ENCODE data around the gene LRFN4.

The LRFN4 gene

DNA sequence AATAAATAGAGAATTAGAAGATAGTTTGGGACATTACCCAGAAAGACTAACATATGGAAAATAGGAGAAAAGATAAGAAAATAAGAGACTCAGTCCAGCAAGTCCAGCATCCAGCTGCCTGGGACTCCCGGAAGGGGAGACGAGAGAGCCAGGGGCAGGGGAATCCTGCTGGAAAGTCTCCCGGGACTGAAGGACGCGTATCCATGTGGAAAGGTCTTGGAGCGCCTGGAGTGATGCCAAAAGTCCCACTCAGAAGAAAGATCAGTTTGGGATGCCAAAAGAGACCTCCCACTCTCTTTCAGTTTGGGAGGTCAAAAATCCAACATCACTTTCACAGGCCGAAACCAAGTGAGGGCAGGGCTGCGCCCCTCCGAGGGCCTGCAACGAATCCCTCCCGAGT, 30.7 kb downstream of the LRFN4 start:
- no peak for DNase-seq (ENCODE audit: extremely low read depth in 1 of 2, low read depth in 1 of 2)

DNA sequence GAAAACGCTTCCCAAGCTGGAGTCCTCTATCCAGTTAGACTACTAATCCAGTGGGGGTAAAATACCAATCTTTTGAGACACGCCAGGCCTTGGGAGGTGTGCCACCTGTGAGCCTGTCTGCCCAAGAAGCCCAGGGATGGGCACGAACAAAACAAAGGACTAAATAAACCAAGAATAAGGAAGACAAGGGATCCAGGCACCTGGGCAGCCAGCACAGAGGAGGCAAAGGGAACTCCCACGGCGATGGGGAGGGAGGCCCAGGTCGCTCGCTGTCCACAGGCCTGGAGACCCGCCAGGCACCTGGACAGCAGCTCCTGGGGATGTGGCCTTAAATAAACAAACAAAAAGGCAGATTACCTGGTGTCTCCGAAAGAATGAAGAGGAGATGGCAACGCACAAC, 31.4 kb downstream of the LRFN4 start:
- no peak for DNase-seq (ENCODE audit: extremely low read depth in 1 of 2, low read depth in 1 of 2)

DNA sequence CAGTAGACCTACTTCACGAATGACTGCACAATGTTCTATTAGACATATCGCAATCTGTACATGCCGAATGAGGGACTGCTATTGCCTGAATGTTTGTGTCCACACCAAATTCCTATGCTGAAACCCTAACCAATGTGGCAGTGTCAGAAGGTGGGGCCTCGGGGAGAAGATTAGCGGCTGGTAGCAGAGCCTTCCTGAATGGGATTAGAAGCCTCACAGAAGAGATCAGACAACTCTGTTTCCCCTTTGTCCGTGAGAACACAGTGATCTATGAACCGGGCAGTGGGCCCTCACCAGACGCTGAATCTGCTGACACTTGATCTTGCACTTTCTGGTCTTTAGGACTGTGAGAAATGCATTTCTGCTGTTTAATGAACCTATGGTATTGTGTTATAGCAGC, 33.1 kb downstream of the LRFN4 start:
- DNase-seq (ENCODE audit: extremely low read depth in 1 of 2, low read depth in 1 of 2) = no peak

DNA sequence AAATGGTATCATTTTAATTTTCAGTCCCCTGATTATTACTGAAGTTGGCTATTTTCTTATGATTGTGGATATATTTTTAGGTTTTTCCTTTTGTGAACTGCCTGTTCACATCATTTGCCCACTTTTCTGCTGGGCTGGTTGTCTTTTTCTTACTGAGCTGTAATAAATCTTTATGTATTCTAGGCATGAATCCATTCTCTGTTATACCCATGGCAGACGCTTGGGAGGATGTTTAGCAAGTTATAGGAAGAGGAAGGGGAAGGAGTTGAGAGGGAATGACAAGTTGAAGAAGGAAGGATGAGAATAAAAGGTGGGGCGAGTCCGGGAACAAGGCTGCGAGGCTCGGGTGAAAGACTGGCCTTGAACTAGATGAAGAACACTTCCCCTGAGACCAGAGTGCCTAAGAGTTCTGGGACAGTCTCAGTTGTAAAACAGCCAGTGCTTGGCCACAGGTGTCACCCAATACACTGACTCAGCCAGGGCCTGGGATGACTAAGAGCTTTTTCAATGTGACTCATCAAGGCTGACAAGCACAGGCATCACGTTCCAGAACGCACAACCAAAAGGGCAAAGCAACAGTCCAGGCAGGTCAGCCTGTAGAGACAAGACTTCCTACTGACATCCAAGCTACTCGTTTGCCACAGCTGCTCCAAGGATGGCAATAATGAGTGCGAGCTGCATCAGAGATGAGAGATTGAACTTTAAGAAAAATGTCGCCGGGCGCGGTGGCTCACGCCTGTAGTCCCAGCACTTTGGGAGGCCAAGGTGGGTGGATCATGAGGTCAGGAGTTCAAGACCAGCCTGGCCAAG, 35.2 kb downstream of the LRFN4 start:
- DNase-seq (ENCODE audit: extremely low read depth in 1 of 2, low read depth in 1 of 2) = no peak

- DNase-seq (ENCODE audit: extremely low read depth in 1 of 2, low read depth in 1 of 2) = no peak
Measured at GRCh38 chr11:66892911-66893310, 36.0 kb downstream of the LRFN4 start.

DNA sequence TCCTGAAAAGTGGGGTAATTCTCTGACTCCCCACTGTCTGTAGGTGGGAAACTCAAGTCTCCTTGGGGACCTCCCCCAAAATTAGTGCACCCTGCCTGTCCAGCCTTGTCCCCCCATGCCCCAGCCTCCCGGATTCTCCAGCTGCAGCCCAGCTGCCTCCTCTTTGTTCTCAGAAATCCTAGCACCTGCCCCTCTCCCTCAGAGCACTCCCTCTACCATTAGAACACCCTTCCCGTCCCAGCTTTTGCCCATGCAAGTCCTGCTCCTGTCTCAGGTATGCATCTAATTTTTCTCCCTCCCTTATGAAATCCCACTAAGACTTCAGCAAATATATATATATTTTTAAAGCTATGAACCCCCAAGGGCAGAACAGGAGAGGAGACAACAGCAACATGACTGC, 37.3 kb downstream of the LRFN4 start:
- DNase-seq (ENCODE audit: extremely low read depth in 1 of 2, low read depth in 1 of 2) = no peak

DNA sequence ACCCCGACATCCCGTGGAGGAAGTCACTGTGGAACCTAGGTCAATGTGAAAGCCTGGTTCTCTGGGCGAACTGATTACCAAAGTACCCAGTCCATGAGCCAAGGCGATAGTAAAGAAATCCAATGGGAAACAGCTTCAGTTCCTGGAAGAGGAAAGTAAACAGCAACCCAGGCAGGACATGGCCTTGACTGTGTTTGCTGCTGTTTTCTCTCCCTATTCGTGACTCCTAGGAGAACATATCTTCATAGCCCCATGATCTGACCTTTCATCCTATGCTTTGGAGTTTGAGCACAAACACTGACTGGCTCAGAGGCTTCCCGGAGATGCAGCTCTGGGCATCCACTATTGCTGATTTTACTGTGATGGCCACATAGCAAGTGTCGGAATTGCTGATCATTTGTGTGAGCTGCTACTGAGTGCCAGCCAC, 45.1 kb downstream of the LRFN4 start:
- no peak for DNase-seq (ENCODE audit: extremely low read depth in 1 of 2, low read depth in 1 of 2)

DNA sequence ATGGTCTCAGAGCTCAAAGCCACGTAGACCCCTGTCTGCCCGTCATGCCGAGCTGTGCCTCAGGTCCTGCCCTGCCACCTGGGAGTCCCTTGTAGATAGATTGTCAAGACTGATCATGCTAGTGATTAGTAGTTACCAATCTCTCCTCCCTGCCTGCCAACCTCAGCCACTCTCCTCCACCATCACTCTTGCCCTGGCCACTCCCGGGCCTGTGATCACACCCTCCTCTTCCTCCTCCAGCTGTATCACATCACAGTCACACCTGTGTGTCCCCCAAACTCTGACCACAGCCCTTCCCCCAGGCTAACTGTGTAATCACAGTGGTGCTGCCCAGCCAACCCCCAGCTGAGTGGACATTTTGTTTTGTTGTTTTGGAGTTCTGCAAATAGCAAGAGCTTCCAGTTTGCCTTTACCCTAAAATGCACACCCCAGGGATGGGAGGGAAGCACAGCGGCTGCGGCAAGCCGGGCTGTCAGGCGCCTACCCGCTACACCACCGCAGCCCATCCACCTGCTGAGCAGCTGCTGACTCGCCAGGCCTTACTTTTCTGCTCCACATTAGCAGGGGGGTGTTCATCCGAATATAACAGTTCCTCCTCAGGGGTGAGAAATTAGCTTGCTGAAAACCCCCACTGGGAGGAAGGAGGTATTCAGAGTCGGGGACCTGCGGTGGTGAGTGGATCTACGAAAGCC, 45.8 kb downstream of the LRFN4 start:
- DNase-seq (ENCODE audit: extremely low read depth in 1 of 2, low read depth in 1 of 2) = no peak

DNA sequence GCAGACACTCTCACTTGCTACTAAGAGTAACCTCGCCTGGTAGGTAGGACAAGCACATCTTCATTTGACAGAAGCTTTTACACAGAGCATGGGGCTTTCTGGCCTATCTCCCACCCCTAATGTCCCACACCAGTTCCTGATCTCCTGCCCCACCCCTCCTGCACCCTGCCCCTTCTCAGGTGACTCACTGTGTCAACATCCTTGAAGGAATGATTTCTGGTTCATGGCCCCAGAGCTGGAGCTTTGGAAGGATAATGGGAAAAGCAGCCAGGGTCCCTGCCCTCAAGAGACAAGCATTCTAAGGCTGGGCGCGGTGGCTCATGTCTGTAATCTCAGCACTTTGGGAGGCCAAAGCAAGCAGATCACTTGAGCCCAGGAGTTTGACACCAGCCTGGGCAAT, 47.2 kb downstream of the LRFN4 start:
- no peak for DNase-seq (ENCODE audit: extremely low read depth in 1 of 2, low read depth in 1 of 2)

DNA sequence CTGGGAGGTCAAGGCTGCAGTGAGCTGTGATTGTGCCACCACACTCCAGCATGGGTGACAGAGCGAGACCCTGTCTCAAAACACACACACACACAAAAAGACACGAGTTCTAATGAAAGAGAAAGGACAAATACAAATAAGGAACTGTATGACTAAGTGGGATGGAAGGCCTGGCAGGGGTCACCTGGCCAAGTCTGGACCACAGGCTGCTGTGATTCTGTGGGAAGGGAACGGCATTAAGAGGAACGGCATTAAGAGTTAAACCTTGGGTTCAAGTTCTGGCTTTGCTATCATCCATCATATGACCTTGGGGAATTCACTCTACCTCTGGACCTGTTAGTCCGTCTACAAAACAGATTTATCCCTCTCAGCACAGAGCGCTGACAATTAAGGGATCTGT, 47.7 kb downstream of the LRFN4 start:
- no peak for DNase-seq (ENCODE audit: extremely low read depth in 1 of 2, low read depth in 1 of 2)

DNA sequence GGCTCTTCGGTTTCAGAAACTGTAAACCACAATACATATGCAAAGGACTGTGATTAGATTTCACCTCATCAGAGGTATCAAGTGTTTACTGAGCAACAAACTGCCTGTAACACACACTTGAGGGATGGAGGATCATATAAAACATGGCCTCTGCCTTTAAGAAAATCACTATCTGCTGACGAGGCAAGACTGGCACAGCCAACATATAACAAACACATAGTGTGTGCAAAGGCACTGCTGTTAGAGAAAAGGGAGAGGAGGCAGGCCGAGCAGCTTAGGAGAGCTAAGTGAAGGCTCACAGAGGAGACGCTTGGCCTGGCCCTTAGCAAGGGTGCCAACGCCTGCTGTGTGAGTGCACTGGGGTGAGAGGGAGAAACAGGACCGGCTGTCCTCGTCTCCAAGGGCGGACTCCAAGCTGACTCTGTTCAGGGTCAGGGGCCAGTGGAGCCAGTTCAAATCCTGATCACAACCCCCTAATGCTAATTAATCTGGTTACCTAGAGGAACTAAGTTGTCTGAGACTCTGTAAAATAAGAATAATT, 48.2 kb downstream of the LRFN4 start:
- no peak for DNase-seq (ENCODE audit: extremely low read depth in 1 of 2, low read depth in 1 of 2)

DNA sequence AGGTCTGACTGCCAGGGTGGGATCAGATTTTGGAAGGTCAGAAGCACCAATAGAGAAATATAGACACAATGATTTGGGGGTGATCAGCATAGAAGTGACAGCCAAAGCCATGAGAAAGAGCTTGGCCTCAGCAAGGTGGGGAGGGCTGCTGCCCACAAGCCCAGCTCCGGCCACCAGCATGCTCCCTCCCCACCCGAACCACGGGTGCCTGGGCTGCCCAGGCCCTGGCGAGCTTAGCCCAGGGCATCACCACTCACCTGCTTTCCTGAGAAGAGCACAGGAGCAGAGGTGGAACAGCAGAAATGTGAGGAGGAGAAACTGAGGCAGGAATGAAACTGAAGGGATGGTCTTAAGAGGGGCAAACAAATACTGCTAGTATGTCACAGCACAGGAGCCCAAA, 48.8 kb downstream of the LRFN4 start:
- DNase-seq (ENCODE audit: extremely low read depth in 1 of 2, low read depth in 1 of 2) = no peak

DNA sequence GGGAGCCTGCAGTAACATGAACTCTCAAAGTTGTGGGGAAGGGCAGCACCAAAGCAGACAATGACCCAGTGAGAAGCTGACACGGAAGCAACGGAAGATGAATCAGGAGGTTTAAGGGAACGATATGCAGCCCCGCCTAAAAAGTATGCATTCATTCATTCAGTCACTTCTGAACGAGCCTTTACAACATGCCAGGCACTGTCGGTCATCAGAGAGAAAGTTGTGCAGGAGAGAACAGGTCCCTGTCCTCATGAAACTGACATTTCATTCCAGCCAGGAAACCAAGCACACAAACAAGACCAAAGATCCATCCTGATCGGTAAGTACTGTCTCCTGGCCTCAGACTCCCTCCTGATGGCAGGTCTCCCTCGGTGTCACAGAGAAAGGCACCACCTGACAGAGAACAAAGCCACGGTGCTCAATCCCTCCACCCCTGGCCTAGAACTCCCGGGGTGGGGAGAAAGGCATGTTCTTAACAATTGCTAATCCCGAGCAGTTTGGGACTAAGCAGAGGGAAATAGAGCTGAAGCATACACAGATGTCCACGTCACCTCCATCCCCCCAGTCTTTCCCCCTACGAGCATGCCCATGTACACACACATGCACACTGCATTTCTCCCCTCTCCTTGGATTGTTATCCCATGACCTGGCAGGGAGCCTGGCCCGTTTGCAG, 49.3 kb downstream of the LRFN4 start:
- no peak for DNase-seq (ENCODE audit: extremely low read depth in 1 of 2, low read depth in 1 of 2)

GRCh38 chr11:66907751-66908630, 51.1 kb downstream of the LRFN4 start:
- DNase-seq (ENCODE audit: extremely low read depth in 1 of 2, low read depth in 1 of 2) = no peak

DNA sequence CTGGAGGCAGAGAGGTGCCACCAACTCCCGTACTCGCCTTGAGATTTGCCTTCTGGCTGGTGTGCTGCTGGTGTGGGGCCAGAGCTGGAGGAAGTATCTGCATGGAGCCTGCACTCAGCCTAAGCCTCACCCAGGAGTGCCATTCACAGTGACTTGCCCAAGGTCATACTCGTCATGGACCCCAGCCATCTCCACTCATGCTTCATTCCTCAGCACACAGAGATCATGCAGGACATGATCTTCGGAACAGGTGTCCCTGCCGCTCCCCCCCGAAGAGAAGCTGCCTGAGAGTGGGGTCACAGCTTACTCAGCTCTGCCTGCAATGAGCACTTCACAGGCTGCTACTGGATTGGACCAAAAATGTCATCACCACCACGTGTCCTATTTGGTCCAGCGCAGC, 52.3 kb downstream of the LRFN4 start:
- no peak for DNase-seq (ENCODE audit: extremely low read depth in 1 of 2, low read depth in 1 of 2)

DNA sequence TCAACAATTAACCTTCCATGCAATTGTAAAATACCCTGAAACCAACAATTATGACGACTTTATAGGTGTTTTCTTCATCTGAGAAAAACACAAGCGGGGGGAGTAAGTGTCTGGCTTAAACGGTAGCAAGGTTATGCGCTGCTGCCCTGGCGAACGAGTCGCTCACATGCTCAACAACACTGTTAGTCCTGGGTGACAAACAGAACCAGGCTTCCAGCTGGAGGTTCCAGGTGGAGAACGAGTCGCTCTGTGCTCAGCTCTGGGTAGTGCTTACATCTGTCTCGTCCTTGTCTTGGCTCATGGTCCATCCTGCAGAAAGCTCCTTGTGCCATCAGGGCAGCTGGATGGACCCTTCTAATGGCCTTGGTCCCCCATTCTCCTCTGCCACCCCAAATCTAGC, 53.2 kb downstream of the LRFN4 start:
- DNase-seq (ENCODE audit: extremely low read depth in 1 of 2, low read depth in 1 of 2) = no peak

All from activated CD8-positive, alpha-beta memory T cell treated with anti-CD3 and anti-CD28 coated beads for 1 hour (primary cell).